ENCODE measurements around the gene STUM.

- TF ChIP-seq CTCF (conservative IDR thresholded peaks at IDR 0.05 in 1 of 2, IDR thresholded peaks at IDR 0.05 in 1 of 2; ENCODE audit: extremely low read depth in 1 of 2, insufficient read depth in 1 of 2, low read depth in 1 of 2, low read length in 2 of 2), result no peak
- TF ChIP-seq EZH2 (IDR thresholded peaks at IDR 0.05; ENCODE audit: borderline replicate concordance, low read length), result no peak
Observed at GRCh38 chr1:226602186-226603021, 53.8 kb downstream of the STUM start.
